Adrenal gland (tissue), 12 donors: ENCODE results near the gene RSAD1. TPM values are rescaled to one million over a fixed set of nuclear protein-coding genes. Genes with fewer than 3 reads are reported as not detected.

ENCODE experiments used
- DNase-seq, 7 donors: peaks; one replicate each; pipeline ENCODE4 v3.0.0-alpha.2; 2019 to 2020
- H3K27ac ChIP-seq, 5 donors: fragments of 200-600 bp; sonication (generic) in 4 of 5; 1 replicate in 3 of 5; 2 replicates in 2 of 5; pipeline versions ENCODE4 v1.5.1 to v1.8.0; 2016 to 2020; ENCODE audit warnings: mild to moderate bottlenecking in 1 of 5
- H3K27me3 ChIP-seq: fragments of 200-600 bp; 2 replicates; pipeline ENCODE4 v1.8.0; 2021
- H3K36me3 ChIP-seq, 2 donors: fragments of 200-600 bp; replicated peaks in 1 of 2; 1 replicate in 1 of 2; 2 replicates in 1 of 2; pipeline versions ENCODE4 v1.5.1 to v1.8.0; 2018 to 2022
- H3K4me1 ChIP-seq, 2 donors: fragments of 200-600 bp; replicated peaks in 1 of 2; 1 replicate in 1 of 2; 2 replicates in 1 of 2; pipeline versions ENCODE4 v1.5.1 to v1.8.0; 2018 to 2021
- H3K4me3 ChIP-seq, 4 donors: fragments of 200-600 bp; sonication (generic) in 3 of 4; one replicate each; pipeline ENCODE4 v1.5.1; 2016 to 2018
- H3K9me3 ChIP-seq, 3 donors: fragments of 200-600 bp; sonication (generic) in 1 of 3; replicated peaks in 1 of 3; 1 replicate in 2 of 3; 2 replicates in 1 of 3; pipeline versions ENCODE4 v1.5.1 to v1.8.0; 2016 to 2021
- CTCF ChIP-seq, 6 experiments: fragments of 450-650 bp in 4 of 6; fragments of 200-600 bp in 2 of 6; sonication (generic) in 1 of 6; IDR thresholded peaks; 1 replicate in 5 of 6; 2 replicates in 1 of 6; pipeline versions ENCODE4 v1.5.1 to v1.8.0; 2016 to 2021; ENCODE audit warnings: antibody characterized with exemption in 6 of 6, mild to moderate bottlenecking in 2 of 6, moderate library complexity in 1 of 6
- POLR2A ChIP-seq, 2 donors: fragments of 450-650 bp; IDR thresholded peaks; one replicate each; pipeline ENCODE4 v1.6.1; 2017; ENCODE audit warnings: antibody characterized with exemption in 2 of 2, mild to moderate bottlenecking in 2 of 2, moderate library complexity in 1 of 2
- WGBS, 4 donors: extraction: QIAGEN DNeasy Blood & Tissue Kit in 2 of 4; methylation state at CpG; one replicate each; pipeline versions ENCODE4 v1.1.5 to v1.1.7; 2013 to 2017; 5-methylcytosine and 5-hydroxymethylcytosine counted together
- intact Hi-C, 2 donors: fragments of 100-400 bp; cut with DNase I; formaldehyde crosslinking; loops; one replicate each; pipeline versions ENCODE4 v1.14.1 to v1.15.0; 2022 to 2023
- polyA plus RNA-seq, 3 donors: library from polyadenylated mRNA; stranded (reverse); fragments of 200-250 nt in 2 of 3; fragments of 350-450 nt in 1 of 3; fragmentation: Illumina TruSeq in 1 of 3; extraction: RNeasy Lipid Tissue Mini Kit (QIAGEN cat#74804) in 1 of 3; gene quantifications; one replicate each; pipeline ENCODE4 v1.2.3, GENCODE V29; 2013 to 2014
- total RNA-seq, 9 donors: library from RNA; depleted of rRNA in 4 of 9; stranded (reverse); fragments of >200 nt in 4 of 9; fragments of 120-200 nt in 1 of 9; fragmentation: NEBNext Ultra II Directional in 1 of 9; extraction: Animal tissue kit (Norgen Biotek cat#: 25700) in 1 of 9; gene quantifications; one replicate each; pipeline versions ENCODE4 v1.1.0 to v1.2.4, GENCODE V29; 2013 to 2023
- donor health status: healthy with polysubstance abuse.
- donor health status: Bipolar disorder and iron deficiency.
- donor health status: DM: yes; HTN: yes; CAD: no.
- donor health status: DM: no; HTN: no; CAD: no.
- donor health status: DM: no; HTN: no; CAD: no.
- donor health status: DM: yes; HTN: yes; CAD: no.

Gene RSAD1
- total and polyA plus RNA-seq, 12 donors: 28.4 to 77.3 (median 51.8) TPM

DNA sequence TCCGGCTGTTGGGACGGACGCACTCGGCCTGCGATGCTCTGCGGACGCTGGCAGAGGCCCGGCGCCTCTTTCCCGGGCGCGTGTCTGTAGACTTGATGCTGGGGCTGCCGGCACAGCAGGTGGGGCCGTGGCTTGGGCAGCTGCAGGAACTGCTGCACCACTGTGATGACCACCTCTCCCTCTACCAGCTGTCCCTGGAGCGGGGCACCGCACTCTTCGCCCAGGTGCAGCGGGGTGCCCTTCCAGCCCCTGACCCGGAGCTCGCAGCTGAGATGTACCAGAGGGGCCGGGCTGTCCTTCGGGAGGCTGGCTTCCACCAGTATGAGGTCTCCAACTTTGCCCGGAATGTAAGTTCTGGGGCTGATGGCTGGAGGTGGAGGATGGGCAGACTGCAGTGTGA lies 3.5 kb downstream of the RSAD1 start:
- Histone ChIP-seq H3K27me3 (no peaks in the 10 kb centered on the region), H3K4me3 (no peak overlapping the region), H3K27ac (peak overlapping the region in 3 of 5 donors; percentile 77 to 87 (median 83)), H3K9me3 (no peaks in the 10 kb centered on the region), H3K36me3 (peaks cover 0 to 32% of the 10 kb centered on the region in 2 donors), H3K4me1 (peaks cover 16 to 21% of the 10 kb centered on the region in 2 donors)
- no peak for DNase-seq
- TF ChIP-seq POLR2A (IDR thresholded peaks at IDR 0.05) (no peak), CTCF (IDR thresholded peaks at IDR 0.05) (no peak)
- intact Hi-C loops: loop anchor here (5.0 to 10.0 kb wide), 3 partner anchors 60 to 213 kb away; no protein-coding TSS in a partner anchor
- WGBS, 4 donors: 65 to 85% (median 82%) methylated on average over 9 to 23 of the region's 23 CpGs

- Histone ChIP-seq H3K36me3 (peaks cover 0 to 32% of the 10 kb centered on the region in 2 donors), H3K27me3 (no peaks in the 10 kb centered on the region), H3K4me3 (no peak overlapping the region), H3K4me1 (peaks cover 16 to 21% of the 10 kb centered on the region in 2 donors), H3K9me3 (no peaks in the 10 kb centered on the region), H3K27ac (peak overlapping the region in 4 of 5 donors; percentile 9 to 87 (median 80))
- peak; percentile 96 to 99 (median 99) for DNase-seq
- intact Hi-C loops: loop anchor here (5.0 to 10.0 kb wide), 3 partner anchors 60 to 212 kb away; no protein-coding TSS in a partner anchor
- peak; percentile 86 to 98 (median 95) for TF ChIP-seq CTCF (IDR thresholded peaks at IDR 0.05)
- TF ChIP-seq POLR2A (IDR thresholded peaks at IDR 0.05): no peak
- 0 to 12% (median 8%) methylated on average over 3 to 7 of the region's 7 CpGs for WGBS, 4 donors
Measured at GRCh38 chr17:50482516-50482915, 3.9 kb downstream of the RSAD1 start.

GRCh38 chr17:50483266-50483665 lies 4.6 kb downstream of the RSAD1 start:
- intact Hi-C loops: loop anchor here (5.0 to 10.0 kb wide), 3 partner anchors 59 to 212 kb away; no protein-coding TSS in a partner anchor
- DNase-seq: peak in 1 of 7 donors; percentile 26
- Histone ChIP-seq H3K36me3 (peaks cover 0 to 32% of the 10 kb centered on the region in 2 donors), H3K4me1 (peaks cover 11 to 22% of the 10 kb centered on the region in 2 donors), H3K27ac (peak overlapping the region in 3 of 5 donors; percentile 21 to 83 (median 77)), H3K4me3 (no peak overlapping the region), H3K27me3 (no peaks in the 10 kb centered on the region), H3K9me3 (no peaks in the 10 kb centered on the region)
- 58 to 71% (median 65%) methylated on average over 2 to 5 of the region's 5 CpGs for WGBS, 4 donors
- TF ChIP-seq POLR2A (IDR thresholded peaks at IDR 0.05): no peak
- no peak for TF ChIP-seq CTCF (IDR thresholded peaks at IDR 0.05)

- no peaks in the 10 kb centered on the region for H3K9me3 ChIP-seq
- 92 to 97% (median 95%) methylated on average over 10 to 11 of the region's 11 CpGs for WGBS, 4 donors
- no peaks in the 10 kb centered on the region for H3K27me3 ChIP-seq
- TF ChIP-seq POLR2A (IDR thresholded peaks at IDR 0.05) (no peak), CTCF (IDR thresholded peaks at IDR 0.05) (no peak)
- DNase-seq: no peak
- no peak overlapping the region for H3K4me3 ChIP-seq
- peak overlapping the region in 2 of 5 donors; percentile 21 to 77 for H3K27ac ChIP-seq
- intact Hi-C loops: loop anchor here (5.0 to 10.0 kb wide), 4 partner anchors 58 to 210 kb away; no protein-coding TSS in a partner anchor
- H3K4me1 ChIP-seq: peaks cover 7 to 18% of the 10 kb centered on the region in 2 donors
- H3K36me3 ChIP-seq: peaks cover 0 to 32% of the 10 kb centered on the region in 2 donors
Measured at GRCh38 chr17:50484386-50485155, 5.9 kb downstream of the RSAD1 start.
